GM10248 (cell line): ENCODE data around the gene IFNL3.
"Not testable (repeated sequence)": the region's sequence is repeated elsewhere in the genome, so short reads cannot be mapped to it uniquely, and the experiment has no call there.

ENCODE experiments used
- CTCF ChIA-PET: fragments of 300-600 bp; sonication (Branson Sonifier 250); formaldehyde crosslinking; extraction: SDS; loops from one replicate; lab custom pipeline; 2021; ENCODE audit warnings: antibody characterized with exemption; lab: Yijun Ruan, JAX
- POLR2A ChIA-PET: fragments of 350-650 bp; sonication (Branson Sonifier 250); formaldehyde crosslinking; extraction: SDS; loops from one replicate; lab custom pipeline; 2020; ENCODE audit warnings: antibody characterized with exemption; lab: Yijun Ruan, JAX
- DNase-seq: peaks from one replicate; pipeline ENCODE4 v3.0.0; 2012; ENCODE audit errors: extremely low spot score
- TF ChIP-seq, protein P1 (sequence below): IDR thresholded peaks from 2 replicates; pipeline ENCODE4 v1.5.1; 2012; ENCODE audit warnings: mild to moderate bottlenecking, low read depth; ENCODE audit errors: extremely low read depth, missing control alignments, control extremely low read depth

The IFNL3 gene

GRCh38 chr19:39244410-39245100 lies at the start of gene IFNL3:
TSS of gene IFNL3 (minus strand) at chr19:39245006. CDS start at chr19:39244967, 39 bp downstream.
- CTCF ChIA-PET = interaction anchor here (1.1 kb wide), 1 partner anchor 10 kb away, joined by 3 read pairs; no protein-coding TSS in a partner anchor
- DNase-seq, POLR2A ChIA-PET: not testable (repeated sequence)

GRCh38 chr19:39293394-39293793 lies 48.6 kb upstream of the IFNL3 start:
- TF ChIP-seq, protein P1, sequence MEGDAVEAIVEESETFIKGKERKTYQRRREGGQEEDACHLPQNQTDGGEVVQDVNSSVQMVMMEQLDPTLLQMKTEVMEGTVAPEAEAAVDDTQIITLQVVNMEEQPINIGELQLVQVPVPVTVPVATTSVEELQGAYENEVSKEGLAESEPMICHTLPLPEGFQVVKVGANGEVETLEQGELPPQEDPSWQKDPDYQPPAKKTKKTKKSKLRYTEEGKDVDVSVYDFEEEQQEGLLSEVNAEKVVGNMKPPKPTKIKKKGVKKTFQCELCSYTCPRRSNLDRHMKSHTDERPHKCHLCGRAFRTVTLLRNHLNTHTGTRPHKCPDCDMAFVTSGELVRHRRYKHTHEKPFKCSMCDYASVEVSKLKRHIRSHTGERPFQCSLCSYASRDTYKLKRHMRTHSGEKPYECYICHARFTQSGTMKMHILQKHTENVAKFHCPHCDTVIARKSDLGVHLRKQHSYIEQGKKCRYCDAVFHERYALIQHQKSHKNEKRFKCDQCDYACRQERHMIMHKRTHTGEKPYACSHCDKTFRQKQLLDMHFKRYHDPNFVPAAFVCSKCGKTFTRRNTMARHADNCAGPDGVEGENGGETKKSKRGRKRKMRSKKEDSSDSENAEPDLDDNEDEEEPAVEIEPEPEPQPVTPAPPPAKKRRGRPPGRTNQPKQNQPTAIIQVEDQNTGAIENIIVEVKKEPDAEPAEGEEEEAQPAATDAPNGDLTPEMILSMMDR = no peak
- ChIA-PET POLR2A (no interaction called here), CTCF (interaction anchor here (1.5 kb wide), 1 partner anchor 11 kb away, joined by 3 read pairs; no protein-coding TSS in a partner anchor)
- DNase-seq = no peak

- no peak for DNase-seq
- TF ChIP-seq, protein P1 = no peak
- POLR2A ChIA-PET = no interaction called here
- CTCF ChIA-PET = no interaction called here
These were observed 39.2 kb upstream of the IFNL3 start for GRCh38 chr19:39284032-39284431.

DNA sequence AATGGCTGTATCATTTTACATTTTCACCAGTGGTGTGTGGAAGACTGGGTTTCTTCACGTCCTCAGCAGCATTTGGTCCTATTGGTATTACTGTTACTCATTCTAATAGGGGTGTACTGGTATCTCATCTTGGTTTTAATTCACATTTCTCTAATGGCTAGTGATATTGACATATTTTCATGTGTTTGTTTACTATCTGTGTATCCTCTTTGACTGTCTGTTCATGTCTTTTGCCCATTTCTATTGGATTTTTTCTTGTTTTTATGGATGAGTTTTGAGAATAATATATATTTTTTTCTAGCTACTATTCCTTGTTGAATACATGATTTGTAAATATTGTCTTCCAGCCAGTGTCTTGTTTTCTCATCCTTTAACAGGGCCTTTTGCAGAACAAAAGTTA lies 37.2 kb upstream of the IFNL3 start:
- DNase-seq = no peak
- POLR2A ChIA-PET = no interaction called here
- CTCF ChIA-PET = no interaction called here
- TF ChIP-seq, protein P1 = no peak

GRCh38 chr19:39277598-39277997 lies 32.8 kb upstream of the IFNL3 start:
- DNase-seq = no peak
- TF ChIP-seq, protein P1 = no peak
- POLR2A ChIA-PET = no interaction called here
- CTCF ChIA-PET = no interaction called here

- TF ChIP-seq, protein P1 = no peak
- no peak for DNase-seq
- ChIA-PET POLR2A (no interaction called here), CTCF (no interaction called here)
These were observed 31.9 kb upstream of the IFNL3 start for GRCh38 chr19:39276740-39277139.

GRCh38 chr19:39275578-39275977 lies 30.8 kb upstream of the IFNL3 start:
- ChIA-PET POLR2A (no interaction called here), CTCF (interaction anchor here (1.3 kb wide), 1 partner anchor 12 kb away, joined by 4 read pairs; no protein-coding TSS in a partner anchor)
- no peak for DNase-seq
- TF ChIP-seq, protein P1 = no peak

- DNase-seq, CTCF ChIA-PET, POLR2A ChIA-PET: not testable (repeated sequence)
These were observed 29.1 kb upstream of the IFNL3 start for GRCh38 chr19:39273859-39274258.
